Ishikawa (cell line): Measurements from ENCODE around the gene STRA6.

Source experiments
- CEBPB ChIP-seq: IDR thresholded peaks from 2 replicates; pipeline ENCODE4 v1.6.1; 2012
- CREB1 ChIP-seq: IDR thresholded peaks from 2 replicates; pipeline ENCODE4 v1.6.1; 2012; ENCODE audit warnings: low read depth
- EGR1 ChIP-seq: IDR thresholded peaks from 2 replicates; pipeline ENCODE4 v1.6.1; 2012
- EP300 ChIP-seq: IDR thresholded peaks from 2 replicates; pipeline ENCODE4 v1.6.1; 2012; ENCODE audit warnings: borderline replicate concordance
- FOXM1 ChIP-seq: IDR thresholded peaks from 2 replicates; pipeline ENCODE4 v1.6.1; 2012; ENCODE audit warnings: low read depth, borderline replicate concordance
- MAX ChIP-seq: IDR thresholded peaks from 2 replicates; pipeline ENCODE4 v1.6.1; 2012
- NFIC ChIP-seq: IDR thresholded peaks from 2 replicates; pipeline ENCODE4 v1.6.1; 2012
- RAD21 ChIP-seq: IDR thresholded peaks from 2 replicates; pipeline ENCODE4 v1.6.1; 2012; ENCODE audit warnings: low read depth
- TAF1 ChIP-seq: IDR thresholded peaks from 2 replicates; pipeline ENCODE4 v1.6.1; 2012; ENCODE audit warnings: low read depth, mild to moderate bottlenecking
- TCF12 ChIP-seq: IDR thresholded peaks from 2 replicates; pipeline ENCODE4 v1.6.1; 2012; ENCODE audit warnings: low read depth
- TEAD4 ChIP-seq: IDR thresholded peaks from 2 replicates; pipeline ENCODE4 v1.6.1; 2012
- YY1 ChIP-seq: IDR thresholded peaks from 2 replicates; pipeline ENCODE4 v1.6.1; 2012; ENCODE audit warnings: low read depth
- ZBTB7A ChIP-seq: IDR thresholded peaks from 2 replicates; pipeline ENCODE4 v1.6.1; 2012; ENCODE audit warnings: low read depth
- TF ChIP-seq, protein P1 (sequence below): IDR thresholded peaks from 2 replicates; pipeline ENCODE4 v1.6.1; 2012
- TF ChIP-seq, protein P2 (sequence below): IDR thresholded peaks from 2 replicates; pipeline ENCODE4 v1.6.1; 2012; ENCODE audit warnings: low read depth, mild to moderate bottlenecking

Gene STRA6

DNA sequence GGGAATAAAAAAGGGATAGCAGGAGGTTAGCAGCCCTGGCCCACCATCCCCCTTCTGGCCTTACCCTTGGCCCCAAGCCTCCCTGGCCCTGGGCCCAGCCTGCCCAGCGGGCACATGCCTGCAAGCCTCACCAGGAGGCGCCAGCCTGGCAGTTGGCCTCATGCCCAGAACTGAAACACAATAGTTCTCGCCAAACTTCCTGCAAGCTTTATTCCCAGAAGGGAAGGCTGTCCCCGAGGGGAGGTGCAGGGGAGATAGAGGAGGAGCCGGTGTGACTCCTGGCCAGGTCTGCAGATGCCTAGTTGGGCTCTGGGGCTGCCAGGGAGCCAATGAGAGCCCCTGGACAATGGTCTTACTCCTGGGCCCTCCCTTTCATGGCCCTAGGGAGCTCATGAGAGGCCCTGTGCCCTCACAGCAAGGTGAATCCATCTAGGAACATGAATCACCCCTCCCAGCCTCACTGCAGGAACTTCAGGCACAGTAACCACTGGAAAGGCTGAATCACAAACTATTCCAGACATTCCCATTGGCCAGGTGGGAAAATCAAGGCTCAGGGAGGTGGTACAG, 37.5 kb upstream of the STRA6 start:
- TF ChIP-seq ZBTB7A (peak; percentile 78; the same call in 1 of the 2 replicates), CREB1 (0 out of 2 replicates have a peak, but pooled peaks have one; percentile 16), TCF12 (peak; percentile 95), MAX (peak; percentile 81), RAD21 (peak; percentile 37; the same call in 1 of the 2 replicates), NFIC (peak; percentile 100), EGR1 (no peak), CEBPB (0 out of 2 replicates have a peak, but pooled peaks have one; percentile 6), TAF1 (peak; percentile 34; the same call in 1 of the 2 replicates), EP300 (peak; percentile 93), TEAD4 (peak; percentile 84), FOXM1 (peak; percentile 66; the same call in 1 of the 2 replicates), YY1 (no peak)
- TF ChIP-seq, protein P1, sequence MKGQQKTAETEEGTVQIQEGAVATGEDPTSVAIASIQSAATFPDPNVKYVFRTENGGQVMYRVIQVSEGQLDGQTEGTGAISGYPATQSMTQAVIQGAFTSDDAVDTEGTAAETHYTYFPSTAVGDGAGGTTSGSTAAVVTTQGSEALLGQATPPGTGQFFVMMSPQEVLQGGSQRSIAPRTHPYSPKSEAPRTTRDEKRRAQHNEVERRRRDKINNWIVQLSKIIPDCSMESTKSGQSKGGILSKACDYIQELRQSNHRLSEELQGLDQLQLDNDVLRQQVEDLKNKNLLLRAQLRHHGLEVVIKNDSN: peak; percentile 61
- TF ChIP-seq, protein P2, sequence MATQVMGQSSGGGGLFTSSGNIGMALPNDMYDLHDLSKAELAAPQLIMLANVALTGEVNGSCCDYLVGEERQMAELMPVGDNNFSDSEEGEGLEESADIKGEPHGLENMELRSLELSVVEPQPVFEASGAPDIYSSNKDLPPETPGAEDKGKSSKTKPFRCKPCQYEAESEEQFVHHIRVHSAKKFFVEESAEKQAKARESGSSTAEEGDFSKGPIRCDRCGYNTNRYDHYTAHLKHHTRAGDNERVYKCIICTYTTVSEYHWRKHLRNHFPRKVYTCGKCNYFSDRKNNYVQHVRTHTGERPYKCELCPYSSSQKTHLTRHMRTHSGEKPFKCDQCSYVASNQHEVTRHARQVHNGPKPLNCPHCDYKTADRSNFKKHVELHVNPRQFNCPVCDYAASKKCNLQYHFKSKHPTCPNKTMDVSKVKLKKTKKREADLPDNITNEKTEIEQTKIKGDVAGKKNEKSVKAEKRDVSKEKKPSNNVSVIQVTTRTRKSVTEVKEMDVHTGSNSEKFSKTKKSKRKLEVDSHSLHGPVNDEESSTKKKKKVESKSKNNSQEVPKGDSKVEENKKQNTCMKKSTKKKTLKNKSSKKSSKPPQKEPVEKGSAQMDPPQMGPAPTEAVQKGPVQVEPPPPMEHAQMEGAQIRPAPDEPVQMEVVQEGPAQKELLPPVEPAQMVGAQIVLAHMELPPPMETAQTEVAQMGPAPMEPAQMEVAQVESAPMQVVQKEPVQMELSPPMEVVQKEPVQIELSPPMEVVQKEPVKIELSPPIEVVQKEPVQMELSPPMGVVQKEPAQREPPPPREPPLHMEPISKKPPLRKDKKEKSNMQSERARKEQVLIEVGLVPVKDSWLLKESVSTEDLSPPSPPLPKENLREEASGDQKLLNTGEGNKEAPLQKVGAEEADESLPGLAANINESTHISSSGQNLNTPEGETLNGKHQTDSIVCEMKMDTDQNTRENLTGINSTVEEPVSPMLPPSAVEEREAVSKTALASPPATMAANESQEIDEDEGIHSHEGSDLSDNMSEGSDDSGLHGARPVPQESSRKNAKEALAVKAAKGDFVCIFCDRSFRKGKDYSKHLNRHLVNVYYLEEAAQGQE: peak; percentile 12; the same call in 1 of the 2 replicates

GRCh38 chr15:74239051-74239705, 36.6 kb upstream of the STRA6 start:
- TF ChIP-seq CEBPB: no peak

GRCh38 chr15:74235962-74236361, 33.4 kb upstream of the STRA6 start, which contains the start of gene CCDC33:
Gene CCDC33 (plus strand): TSS chr15:74236326. CDS start chr15:74236720, 394 bp downstream.
- peak; percentile 64; the same call in 1 of the 2 replicates for TF ChIP-seq CREB1
- no peak for TF ChIP-seq EGR1
- TF ChIP-seq TAF1: no peak
- TF ChIP-seq TEAD4: peak; percentile 55
- peak; percentile 91 for TF ChIP-seq MAX
- no peak for TF ChIP-seq YY1
- TF ChIP-seq EP300: peak; percentile 70
- TF ChIP-seq, protein P1: peak; percentile 77
- TF ChIP-seq RAD21: peak; percentile 31
- no peak for TF ChIP-seq FOXM1
- peak; percentile 82 for TF ChIP-seq TCF12
- TF ChIP-seq CEBPB: no peak; the same call in 1 of the 2 replicates
- TF ChIP-seq, protein P2: no peak
- TF ChIP-seq ZBTB7A: no peak
- TF ChIP-seq NFIC: peak; percentile 83

- no peak for TF ChIP-seq FOXM1
- no peak for TF ChIP-seq NFIC
- no peak for TF ChIP-seq ZBTB7A
- no peak for TF ChIP-seq TCF12
- TF ChIP-seq TAF1: no peak
- TF ChIP-seq CEBPB: no peak
- no peak for TF ChIP-seq CREB1
- TF ChIP-seq YY1: no peak
- no peak for TF ChIP-seq EGR1
- no peak for TF ChIP-seq TEAD4
- TF ChIP-seq MAX: no peak
- TF ChIP-seq RAD21: no peak
- TF ChIP-seq EP300: no peak
- TF ChIP-seq, protein P1: no peak
These were observed 31.9 kb upstream of the STRA6 start for GRCh38 chr15:74234598-74234875.
